OCI-LY3 (cell line): ENCODE data around the gene TBPL1.

Experiments
- EZH2phosphoT487 ChIP-seq: fragments of 200-600 bp; shearing (Covaris generic); IDR thresholded peaks from 2 replicates; pipeline ENCODE4 v1.6.1; 2018; ENCODE audit warnings: antibody characterized with exemption, mixed run types, low read depth
- TF ChIP-seq, protein P1 (sequence below): fragments of 200-600, 300-600 bp; sonication (generic); IDR thresholded peaks from 2 replicates; pipeline ENCODE4 v1.5.1; 2014; ENCODE audit warnings: antibody characterized with exemption, low read length, low read depth

DNA sequence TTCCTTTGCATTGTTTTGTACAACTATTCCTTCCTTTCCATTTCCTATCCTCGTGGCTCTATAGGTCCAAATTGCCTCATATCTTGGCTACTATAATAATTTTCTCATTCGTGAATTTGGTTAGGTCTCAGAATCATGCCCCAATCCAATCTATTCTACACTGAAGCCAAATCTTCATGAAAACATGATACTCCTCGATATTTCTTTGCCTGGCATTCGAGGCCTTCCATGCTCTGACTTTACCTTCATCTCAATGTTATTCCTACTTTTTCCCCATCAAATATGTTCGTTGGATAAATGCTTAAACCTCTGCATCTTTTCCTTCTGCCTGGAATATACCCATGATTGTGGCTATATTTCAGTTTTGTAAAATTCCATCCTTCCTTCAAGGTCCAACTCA lies 33.7 kb upstream of the TBPL1 start:
- TF ChIP-seq, protein P1, sequence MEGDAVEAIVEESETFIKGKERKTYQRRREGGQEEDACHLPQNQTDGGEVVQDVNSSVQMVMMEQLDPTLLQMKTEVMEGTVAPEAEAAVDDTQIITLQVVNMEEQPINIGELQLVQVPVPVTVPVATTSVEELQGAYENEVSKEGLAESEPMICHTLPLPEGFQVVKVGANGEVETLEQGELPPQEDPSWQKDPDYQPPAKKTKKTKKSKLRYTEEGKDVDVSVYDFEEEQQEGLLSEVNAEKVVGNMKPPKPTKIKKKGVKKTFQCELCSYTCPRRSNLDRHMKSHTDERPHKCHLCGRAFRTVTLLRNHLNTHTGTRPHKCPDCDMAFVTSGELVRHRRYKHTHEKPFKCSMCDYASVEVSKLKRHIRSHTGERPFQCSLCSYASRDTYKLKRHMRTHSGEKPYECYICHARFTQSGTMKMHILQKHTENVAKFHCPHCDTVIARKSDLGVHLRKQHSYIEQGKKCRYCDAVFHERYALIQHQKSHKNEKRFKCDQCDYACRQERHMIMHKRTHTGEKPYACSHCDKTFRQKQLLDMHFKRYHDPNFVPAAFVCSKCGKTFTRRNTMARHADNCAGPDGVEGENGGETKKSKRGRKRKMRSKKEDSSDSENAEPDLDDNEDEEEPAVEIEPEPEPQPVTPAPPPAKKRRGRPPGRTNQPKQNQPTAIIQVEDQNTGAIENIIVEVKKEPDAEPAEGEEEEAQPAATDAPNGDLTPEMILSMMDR, result no peak
- no peak for TF ChIP-seq EZH2phosphoT487
